Activated CD4-positive, alpha-beta T cell treated with anti-CD3 and anti-CD28 coated beads for 48 hours (primary cell): ENCODE data around the gene PDXK.

Source experiments
- DNase-seq: peaks from one replicate; pipeline ENCODE4 v3.0.0-alpha.2; 2020

PDXK gene

DNA sequence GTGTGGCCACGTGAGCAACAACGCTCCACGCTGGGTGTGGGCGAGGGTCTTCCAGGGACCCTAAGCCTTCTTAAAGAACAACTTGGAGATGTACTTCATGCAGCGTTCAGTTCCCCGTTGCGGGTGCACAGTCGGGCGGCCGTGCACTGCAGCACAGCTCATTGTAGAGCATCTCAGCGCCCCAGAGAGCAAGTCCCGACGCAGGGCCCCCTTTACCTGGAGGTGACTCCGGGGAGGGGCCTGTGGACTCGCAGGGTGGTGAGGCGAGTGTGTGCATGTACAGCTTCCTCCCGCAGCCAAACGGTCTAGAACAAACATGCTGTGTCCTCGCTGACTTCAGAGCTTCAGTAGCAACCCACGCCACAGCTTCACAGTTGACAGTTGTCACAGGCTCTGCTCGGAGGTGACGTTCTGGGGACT is 89.9 kb downstream of the PDXK start:
- no peak for DNase-seq

GRCh38 chr21:43809346-43809799 is 90.4 kb downstream of the PDXK start:
- no peak for DNase-seq

DNA sequence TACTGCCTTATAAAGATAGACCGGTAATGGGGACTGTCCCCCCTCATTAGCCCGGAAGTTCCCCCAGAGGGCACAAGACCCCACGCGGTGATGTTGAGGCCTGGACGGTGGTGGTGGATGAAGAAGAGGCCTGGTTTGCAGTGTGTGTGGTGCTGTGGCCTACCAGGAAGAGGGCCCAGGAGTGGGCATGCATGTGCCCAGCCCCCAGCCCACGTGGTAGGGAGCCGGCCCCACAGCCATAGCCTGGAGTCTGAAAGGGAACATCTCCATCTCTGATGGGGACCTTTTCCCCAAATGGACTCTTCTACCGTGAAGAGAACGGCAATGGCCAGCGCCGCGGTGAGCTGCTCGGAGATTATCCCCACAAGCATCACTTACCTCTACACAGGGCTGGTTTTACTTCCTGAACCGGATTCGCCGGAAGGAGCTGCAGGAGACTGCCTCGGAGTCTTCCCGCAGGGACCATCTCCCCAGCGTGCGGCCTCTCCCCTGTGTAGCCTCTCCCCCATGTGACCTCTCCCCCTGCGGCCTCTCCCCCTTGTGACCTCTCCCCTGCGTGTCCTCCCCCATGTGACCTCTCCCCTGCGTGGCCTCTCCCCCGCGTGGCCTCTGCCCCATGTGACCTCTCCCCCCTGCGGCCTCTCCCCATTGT is 91.0 kb downstream of the PDXK start:
- DNase-seq = no peak

- peak; percentile 97 for DNase-seq
Measured at GRCh38 chr21:43810505-43811261, 91.8 kb downstream of the PDXK start.

DNA sequence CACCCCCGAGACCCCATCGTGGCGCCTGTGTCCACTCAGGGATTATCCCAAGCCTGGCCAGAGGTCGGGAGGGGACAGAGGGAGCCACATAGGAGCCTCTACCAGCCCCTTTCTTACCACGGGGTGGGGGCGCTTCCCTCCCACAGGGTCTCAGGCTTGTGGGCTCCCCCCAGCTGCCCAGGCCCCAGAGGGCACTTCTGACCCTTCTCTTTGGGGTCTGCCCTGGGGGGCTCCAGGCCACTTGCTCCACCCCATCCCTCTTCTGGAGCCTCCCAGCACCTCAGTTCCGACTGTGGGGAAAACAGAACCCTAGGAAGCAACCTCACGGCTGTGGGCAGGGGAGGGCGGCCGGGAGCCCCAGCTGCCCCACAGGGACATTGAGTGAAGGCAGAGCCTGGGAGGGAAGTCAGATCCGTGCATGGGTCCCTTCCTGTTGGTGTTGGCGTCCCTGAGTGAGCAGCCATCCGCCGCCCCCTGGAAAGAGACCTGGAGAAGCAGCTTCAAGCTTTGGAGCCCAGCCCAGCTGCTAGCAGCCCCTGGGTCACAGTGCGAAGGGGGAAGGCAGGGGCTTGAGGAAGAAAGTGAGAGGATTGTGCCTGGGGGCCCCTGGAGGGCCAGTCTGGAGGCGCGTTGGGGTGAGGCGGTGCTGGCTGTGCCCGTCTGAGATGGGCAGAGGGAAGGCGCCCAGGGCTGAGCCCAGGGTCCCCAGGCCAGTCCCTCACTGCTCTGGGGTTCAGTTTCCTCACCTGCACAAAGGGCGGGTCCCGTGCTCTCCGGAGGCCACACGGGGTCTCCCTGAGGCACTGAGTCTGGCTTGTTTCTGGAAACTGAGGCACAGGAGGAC is 92.6 kb downstream of the PDXK start:
- DNase-seq = no peak
